CMK (cell line): ENCODE results near the gene HNRNPDL.
"Not testable (repeated sequence)": the region's sequence is repeated elsewhere in the genome, so short reads cannot be mapped to it uniquely, and the experiment has no call there.

Experiments used
- DNase-seq: peaks from one replicate; pipeline ENCODE4 v3.0.0-alpha.2; 2010; ENCODE audit warnings: low read depth

The HNRNPDL gene

DNA sequence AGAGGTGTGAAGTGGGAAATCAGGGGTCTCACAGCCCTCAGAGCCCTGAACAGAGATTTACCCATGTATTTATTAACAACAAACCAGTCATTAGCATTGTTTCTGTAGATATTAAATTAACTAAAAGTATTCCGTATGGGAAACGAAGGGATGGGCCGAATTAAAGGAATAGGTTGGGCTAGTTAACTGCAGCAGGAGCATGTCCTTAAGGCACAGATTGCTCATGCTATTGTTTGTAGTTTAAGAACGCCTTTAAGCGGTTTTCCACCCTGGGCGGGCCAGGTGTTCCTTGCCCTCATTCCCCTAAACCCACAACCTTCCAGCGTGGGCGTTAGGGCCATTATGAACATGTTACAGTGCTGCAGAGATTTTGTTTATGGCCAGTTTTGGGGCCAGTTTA, 44.0 kb downstream of the HNRNPDL start:
- not testable (repeated sequence) for DNase-seq

DNA sequence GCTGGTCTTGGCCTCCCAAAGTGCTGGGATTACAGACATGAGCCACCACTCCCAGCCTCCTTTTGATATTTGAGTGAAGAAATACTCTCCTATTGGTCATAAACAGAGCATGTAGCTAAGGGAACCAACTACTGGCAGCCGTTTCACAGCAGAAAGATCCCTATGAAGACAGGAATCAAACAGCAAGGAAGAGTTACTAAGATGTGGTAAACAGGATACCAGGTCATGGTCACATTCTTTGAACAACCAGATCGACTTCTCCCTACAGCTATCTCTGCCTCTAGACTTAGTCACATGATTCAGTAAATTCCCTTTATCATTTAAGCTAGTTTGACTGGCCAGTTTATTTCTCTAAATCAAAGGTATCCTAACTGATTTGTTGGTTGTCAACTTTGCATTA, 47.5 kb downstream of the HNRNPDL start:
- DNase-seq, result no peak

DNA sequence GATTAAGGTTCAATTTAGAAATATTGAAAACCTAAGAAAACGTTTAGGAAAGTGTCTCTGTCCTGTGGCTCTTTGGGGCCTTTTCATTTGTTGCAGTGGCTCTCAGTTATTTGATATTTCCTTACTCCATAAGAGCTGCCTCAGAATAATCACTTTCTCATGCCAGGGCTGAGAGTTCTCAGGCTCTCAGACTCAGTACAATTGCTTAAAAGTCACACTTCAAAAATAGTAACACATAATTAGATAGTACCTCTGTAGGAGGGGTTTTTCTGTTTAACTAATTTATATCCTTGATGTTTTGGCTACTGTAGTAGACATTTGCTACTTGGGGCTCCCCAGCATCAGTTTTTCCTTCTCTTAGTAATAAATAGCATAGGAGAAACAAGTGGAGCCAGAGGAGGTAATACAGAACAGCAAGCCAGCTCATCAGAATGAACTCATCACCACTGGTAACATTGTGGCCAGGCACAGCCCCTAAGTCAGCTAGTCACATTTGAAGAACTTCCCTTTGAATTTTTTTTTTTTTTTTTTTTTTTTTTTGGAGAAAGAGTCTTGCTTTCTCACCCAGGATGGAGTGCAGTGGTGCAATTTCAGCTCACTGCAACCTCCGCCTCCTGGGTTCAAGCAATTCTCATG, 48.5 kb downstream of the HNRNPDL start:
- DNase-seq, result no peak

DNA sequence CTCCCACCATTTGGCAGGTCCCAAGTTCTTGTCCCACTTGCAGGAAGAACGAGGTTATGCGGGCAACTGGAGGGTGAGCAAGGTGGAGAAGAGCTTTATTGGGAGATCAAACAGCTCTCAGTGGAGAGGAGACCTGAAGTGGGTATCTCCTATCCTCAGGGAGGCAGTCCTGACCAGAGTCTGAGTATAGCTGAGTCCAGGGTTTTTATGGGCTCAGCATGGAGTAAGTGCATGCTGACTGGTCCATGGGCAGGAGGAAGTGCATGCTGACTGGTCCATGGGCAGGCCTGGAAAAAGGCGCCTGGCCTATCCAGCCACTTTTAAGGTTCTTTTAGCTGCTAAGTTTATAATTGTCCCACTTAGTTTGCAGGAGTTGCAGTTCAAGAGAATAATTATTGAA, 49.0 kb downstream of the HNRNPDL start:
- DNase-seq, result no peak

DNA sequence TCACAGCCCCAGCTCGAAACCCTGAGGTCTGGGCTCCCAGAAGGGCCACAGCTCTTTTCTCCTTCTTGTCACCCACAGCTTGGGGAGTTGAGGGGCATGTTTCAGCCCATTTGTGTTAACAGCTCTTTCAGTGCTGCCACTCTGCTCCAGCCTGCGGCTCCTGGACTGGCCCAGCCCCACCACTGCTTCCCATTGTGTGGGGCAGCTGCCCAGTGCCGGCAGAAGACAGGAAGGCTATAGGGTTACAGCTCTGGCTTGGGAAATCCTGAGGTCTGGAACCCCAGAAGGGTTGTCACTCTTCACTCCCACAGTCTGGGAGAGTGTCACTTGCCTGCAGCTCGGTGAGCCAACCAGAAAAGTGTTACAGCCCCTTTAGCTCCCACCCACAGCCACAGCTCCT, 49.4 kb downstream of the HNRNPDL start:
- DNase-seq, result no peak

DNA sequence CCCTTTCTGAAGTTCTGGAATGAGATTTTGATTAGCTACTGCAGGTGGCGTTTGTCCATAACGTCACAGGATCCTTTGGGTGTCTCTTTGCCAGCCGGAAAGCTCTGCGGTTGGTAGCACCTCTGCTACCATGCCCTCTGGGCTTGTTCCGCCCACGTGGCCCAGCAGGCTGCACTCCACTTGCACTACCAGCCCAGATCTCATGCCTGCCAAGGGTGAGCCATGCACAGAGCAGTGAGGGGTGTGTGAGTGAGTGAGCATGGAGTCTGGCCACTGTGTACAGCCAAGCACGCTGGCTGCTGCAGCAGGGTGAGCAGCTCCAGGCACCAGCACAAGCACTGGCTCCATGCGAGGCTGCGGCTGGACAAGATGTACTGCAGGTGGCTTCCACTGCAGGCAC, 49.9 kb downstream of the HNRNPDL start:
- no peak for DNase-seq

DNA sequence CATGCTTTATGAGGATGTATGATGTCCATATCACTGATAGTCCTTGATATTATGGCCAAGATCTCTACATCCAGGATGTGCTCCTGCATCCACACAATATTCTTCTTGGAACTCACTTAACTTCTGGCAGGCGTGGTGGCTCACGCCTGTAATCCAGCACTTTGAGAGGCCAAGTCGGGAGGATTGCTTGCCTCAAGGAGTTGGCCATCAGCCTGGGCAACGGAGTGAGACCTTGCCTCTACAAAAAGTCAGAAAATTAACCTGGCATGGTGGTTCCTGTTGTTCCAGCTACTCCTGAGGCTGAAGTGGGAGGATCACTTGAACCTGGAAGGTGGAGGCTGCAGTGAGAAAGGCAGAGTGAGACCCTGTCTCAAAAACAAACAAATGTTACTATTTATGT, 54.2 kb downstream of the HNRNPDL start:
- DNase-seq, result no peak

DNA sequence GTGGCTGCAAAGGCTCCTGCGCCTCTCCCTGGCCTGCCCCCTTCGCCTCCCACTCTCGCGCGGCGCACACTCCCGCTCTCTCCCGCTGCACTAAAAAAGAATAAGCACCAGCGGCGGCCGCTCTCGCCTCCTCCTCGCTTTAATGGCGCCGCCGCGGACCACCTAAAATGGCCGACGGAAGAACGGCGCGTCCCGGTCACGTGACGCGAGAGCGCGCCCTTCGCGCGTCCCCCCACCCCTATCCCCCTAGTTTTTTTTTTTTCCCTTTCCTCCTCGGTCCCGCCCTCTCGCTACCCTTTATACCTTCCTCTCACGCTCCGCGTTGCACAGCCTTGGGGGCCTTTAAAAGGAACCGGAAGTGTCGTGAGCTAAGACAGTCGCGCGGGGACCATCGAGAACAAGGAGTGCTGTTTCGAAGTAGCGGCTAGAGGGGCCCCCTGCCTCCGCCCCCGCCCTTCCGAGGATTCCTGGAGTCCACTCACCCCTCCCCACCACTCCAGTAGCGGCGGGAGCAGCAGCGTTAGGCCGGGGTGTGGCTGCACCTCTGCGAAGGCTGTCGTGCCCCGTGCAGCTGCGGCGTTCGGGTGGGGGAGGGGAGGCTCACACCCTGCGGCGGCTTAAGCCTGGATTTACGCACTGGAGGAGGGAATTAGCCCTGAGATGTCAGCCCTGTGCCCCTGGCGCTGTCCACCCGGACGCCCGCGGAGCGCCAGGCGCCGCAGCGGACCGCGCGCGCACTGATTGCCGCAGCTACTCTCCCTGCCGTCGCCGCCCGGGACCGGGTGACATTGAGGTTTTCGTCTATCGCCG, 56.2 kb downstream of the HNRNPDL start, which contains the start of gene HNRNPD:
Gene HNRNPD, minus strand, starts transcription at position 176 of the 810 bp plus-strand sequence. CDS start 313 bp downstream, outside the sequence.
- DNase-seq, result peak; percentile 98

DNA sequence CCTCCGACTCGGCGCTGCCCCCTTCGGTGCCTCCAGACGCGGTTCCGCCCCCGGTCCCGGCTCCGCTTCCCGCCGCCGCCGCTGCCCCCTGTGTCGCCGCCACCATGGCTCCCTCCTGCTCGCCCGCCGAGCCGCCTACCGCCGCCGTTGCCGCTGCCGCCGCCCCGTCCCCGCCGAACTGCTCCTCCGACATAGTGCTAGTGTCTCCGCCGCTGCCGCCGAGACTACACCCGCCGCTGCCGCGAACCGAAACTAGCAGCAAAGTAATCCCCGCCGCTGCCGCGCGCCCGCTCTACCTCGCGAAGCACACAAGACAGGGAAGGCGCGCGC, 56.8 kb downstream of the HNRNPDL start:
- DNase-seq, result no peak
